ENCODE results near the gene POGZ.

Gene POGZ

GRCh38 chr1:151455966-151456365, 3.3 kb downstream of the POGZ start:
- no peak for TF ChIP-seq CTCF (IDR thresholded peaks at IDR 0.05)

GRCh38 chr1:151455231-151455630, 4.1 kb downstream of the POGZ start:
- TF ChIP-seq CTCF (IDR thresholded peaks at IDR 0.05): no peak

GRCh38 chr1:151447696-151448095, 11.6 kb downstream of the POGZ start:
- no peak for TF ChIP-seq CTCF (IDR thresholded peaks at IDR 0.05)

- TF ChIP-seq CTCF (IDR thresholded peaks at IDR 0.05): no peak
Measured at GRCh38 chr1:151444783-151445177, 14.5 kb downstream of the POGZ start.

- TF ChIP-seq CTCF (IDR thresholded peaks at IDR 0.05): peak; percentile 93
Measured at GRCh38 chr1:151443846-151444782, 15.2 kb downstream of the POGZ start.

- TF ChIP-seq CTCF (IDR thresholded peaks at IDR 0.05): no peak
Measured at GRCh38 chr1:151436985-151437384, 22.3 kb downstream of the POGZ start.

GRCh38 chr1:151435174-151435573, 24.1 kb downstream of the POGZ start:
- TF ChIP-seq CTCF (IDR thresholded peaks at IDR 0.05): no peak
